Motor neuron (in vitro differentiated cells): ENCODE results near the gene OR9Q1. TPM values are rescaled to one million over a fixed set of nuclear protein-coding genes. Genes with fewer than 3 reads are reported as not detected.
A peak's percentile ranks its signal among the peaks of the same experiment; 100 is the strongest.

Experiments used
- ATAC-seq, 8 experiments: fragments of 200-7000 bp; cut with Tn5 transposase; replicated peaks in 6 of 8; 2 replicates each; pipeline ENCODE4 v1.8.0; 2021; ENCODE audit warnings: mild to moderate bottlenecking in 8 of 8, moderate library complexity in 8 of 8
- H3K27ac ChIP-seq, 2 donors: fragments of 250-450 bp; sonication (Bioruptor Pico); 2 replicates each; pipeline ENCODE4 v1.9.0; 2021; ENCODE audit warnings: antibody characterized with exemption in 2 of 2, mild to moderate bottlenecking in 2 of 2, moderate library complexity in 1 of 2
- H3K4me1 ChIP-seq, 2 donors: fragments of 250-450 bp; sonication (Bioruptor Pico); replicated peaks in 1 of 2; 2 replicates each; pipeline ENCODE4 v1.6.1; 2021; ENCODE audit warnings: antibody characterized with exemption in 2 of 2, mild to moderate bottlenecking in 2 of 2, moderate library complexity in 1 of 2
- H3K4me3 ChIP-seq, 5 donors: fragments of 250-450 bp; sonication (Bioruptor Pico); 2 replicates each; pipeline ENCODE4 v1.9.0; 2021; ENCODE audit warnings: antibody characterized with exemption in 5 of 5, mild to moderate bottlenecking in 5 of 5, moderate library complexity in 4 of 5
- WGBS, 10 experiments: fragments of 450-650 bp; shearing (Covaris generic); methylation state at CpG; one replicate each; pipeline ENCODE4 v1.0.0; 2022; 5-methylcytosine and 5-hydroxymethylcytosine counted together
- in situ Hi-C, 9 experiments: fragments of 400-800 bp; cut with MboI; loops; one replicate each; pipeline ENCODE4 v1.15.0; 2021; ENCODE audit warnings: low sequenced_read_pairs in 9 of 9, low pct_unique_long_range_greater_than_20kb in 2 of 9; ENCODE audit not compliant: unreplicated experiment in 9 of 9
- total RNA-seq, 8 experiments: library from RNA; unstranded; fragments of 300-600 nt; gene quantifications; 2 replicates each; pipeline versions ENCODE4 v1.2.3 to v1.2.4, GENCODE V29; 2022

Gene OR9Q1
- total RNA-seq, 8 experiments from 2014 or later: 0.09 to 0.33 TPM; not detected in 6

GRCh38 chr11:58000699-58001098 is 23.0 kb upstream of the OR9Q1 start:
- Histone ChIP-seq H3K4me1 (no peaks in the 10 kb centered on the region), H3K4me3 (no peak overlapping the region), H3K27ac (no peak overlapping the region)
- no peak for ATAC-seq
- in situ Hi-C loops: no loop called here
- WGBS, 10 experiments: 47 to 100% (median 72%) methylated on average over 1 to 5 of the region's 5 CpGs; no CpG with 5 or more reads in 1 of the 10 experiments

- H3K4me1 ChIP-seq: no peaks in the 10 kb centered on the region
- ATAC-seq: no peak
- 0 to 85% (median 35%) methylated on average over 1 to 2 of the region's 2 CpGs; no CpG with 5 or more reads in 4 of the 10 experiments for WGBS, 10 experiments
- H3K27ac ChIP-seq: no peak overlapping the region
- H3K4me3 ChIP-seq: no peak overlapping the region
- in situ Hi-C loops: no loop called here
These were observed 20.6 kb upstream of the OR9Q1 start for GRCh38 chr11:58003036-58003435.

GRCh38 chr11:58003591-58003990 is 20.1 kb upstream of the OR9Q1 start:
- no peaks in the 10 kb centered on the region for H3K4me1 ChIP-seq
- no peak overlapping the region for H3K4me3 ChIP-seq
- in situ Hi-C loops: no loop called here
- peak in 1 of 8 experiments; percentile 43 for ATAC-seq
- H3K27ac ChIP-seq: no peak overlapping the region

- H3K4me1 ChIP-seq: no peaks in the 10 kb centered on the region
- WGBS, 10 experiments: 26 to 85% (median 73%) methylated on average over 1 to 6 of the region's 6 CpGs; no CpG with 5 or more reads in 1 of the 10 experiments
- no peak overlapping the region for H3K27ac ChIP-seq
- in situ Hi-C loops: no loop called here
- no peak for ATAC-seq
- no peak overlapping the region for H3K4me3 ChIP-seq
These were observed 19.0 kb upstream of the OR9Q1 start for GRCh38 chr11:58004664-58005063.

GRCh38 chr11:58006940-58007339 is 16.7 kb upstream of the OR9Q1 start:
- Histone ChIP-seq H3K4me3 (no peak overlapping the region), H3K4me1 (no peaks in the 10 kb centered on the region), H3K27ac (no peak overlapping the region)
- in situ Hi-C loops: no loop called here
- peak in 2 of 8 experiments; percentile 52 to 75 for ATAC-seq
- WGBS, 10 experiments: 0 to 83% (median 33%) methylated on average over 1 to 2 of the region's 2 CpGs; no CpG with 5 or more reads in 1 of the 10 experiments

GRCh38 chr11:58011771-58012170 is 11.9 kb upstream of the OR9Q1 start:
- Histone ChIP-seq H3K27ac (no peak overlapping the region), H3K4me3 (no peak overlapping the region), H3K4me1 (no peaks in the 10 kb centered on the region)
- in situ Hi-C loops: no loop called here
- WGBS, 10 experiments: 30 to 95% (median 63%) methylated on average over 1 to 5 of the region's 6 CpGs; no CpG with 5 or more reads in 1 of the 10 experiments
- no peak for ATAC-seq

- H3K4me3 ChIP-seq: no peak overlapping the region
- ATAC-seq: peak in 1 of 8 experiments; percentile 53
- no peak overlapping the region for H3K27ac ChIP-seq
- 0 to 90% (median 55%) methylated on average over 1 to 6 of the region's 8 CpGs; no CpG with 5 or more reads in 2 of the 10 experiments for WGBS, 10 experiments
- no peaks in the 10 kb centered on the region for H3K4me1 ChIP-seq
- in situ Hi-C loops: no loop called here
These were observed 965 bp downstream of the OR9Q1 start for GRCh38 chr11:58024601-58025091.

GRCh38 chr11:58027341-58027740 is 3.7 kb downstream of the OR9Q1 start:
- no peak overlapping the region for H3K4me3 ChIP-seq
- WGBS, 10 experiments: 7 to 83% (median 60%) methylated on average over 1 to 4 of the region's 4 CpGs; no CpG with 5 or more reads in 2 of the 10 experiments
- no peaks in the 10 kb centered on the region for H3K4me1 ChIP-seq
- H3K27ac ChIP-seq: no peak overlapping the region
- ATAC-seq: no peak
- in situ Hi-C loops: no loop called here

- in situ Hi-C loops: no loop called here
- ATAC-seq: no peak
- Histone ChIP-seq H3K27ac (no peak overlapping the region), H3K4me1 (no peaks in the 10 kb centered on the region), H3K4me3 (no peak overlapping the region)
- 66 to 100% (median 84%) methylated on average over 1 to 6 of the region's 6 CpGs; no CpG with 5 or more reads in 2 of the 10 experiments for WGBS, 10 experiments
These were observed 5.2 kb downstream of the OR9Q1 start for GRCh38 chr11:58028687-58029411.

GRCh38 chr11:58030653-58031052 is 7.0 kb downstream of the OR9Q1 start, which contains the start of gene OR6Q1:
TSS of gene OR6Q1 (plus strand) at chr11:58030953. CDS start at chr11:58030953, 0 bp downstream.
- H3K4me1 ChIP-seq: no peaks in the 10 kb centered on the region

GRCh38 chr11:58034471-58034870 is 10.8 kb downstream of the OR9Q1 start:
- 8 to 100% (median 82%) methylated on average over 1 to 2 of the region's 2 CpGs; no CpG with 5 or more reads in 4 of the 10 experiments for WGBS, 10 experiments
- H3K4me3 ChIP-seq: no peak overlapping the region
- no peak overlapping the region for H3K27ac ChIP-seq
- H3K4me1 ChIP-seq: no peaks in the 10 kb centered on the region
- in situ Hi-C loops: no loop called here
- no peak for ATAC-seq

More at GRCh38 chr11:58030653-58031052, 7.0 kb downstream of the OR9Q1 start, which contains the start of gene OR6Q1:
- in situ Hi-C loops: no loop called here
- H3K27ac ChIP-seq: no peak within 1 kb of the TSS
- ATAC-seq: no peak
- no peak within 1 kb of the TSS for H3K4me3 ChIP-seq

GRCh38 chr11:58039589-58039988 is 15.9 kb downstream of the OR9Q1 start:
- Histone ChIP-seq H3K27ac (no peak overlapping the region), H3K4me1 (no peaks in the 10 kb centered on the region), H3K4me3 (no peak overlapping the region)
- ATAC-seq: no peak
- in situ Hi-C loops: no loop called here

- in situ Hi-C loops: no loop called here
- no peak for ATAC-seq
- no peaks in the 10 kb centered on the region for H3K4me1 ChIP-seq
- WGBS, 10 experiments: 0 to 100% (median 76%) methylated on average over 2 of the region's 2 CpGs; no CpG with 5 or more reads in 2 of the 10 experiments
- no peak overlapping the region for H3K4me3 ChIP-seq
- no peak overlapping the region for H3K27ac ChIP-seq
These were observed 19.7 kb downstream of the OR9Q1 start for GRCh38 chr11:58043379-58043778.

GRCh38 chr11:58046231-58046630 is 22.6 kb downstream of the OR9Q1 start:
- H3K4me3 ChIP-seq: no peak overlapping the region
- H3K27ac ChIP-seq: no peak overlapping the region
- in situ Hi-C loops: no loop called here
- no peaks in the 10 kb centered on the region for H3K4me1 ChIP-seq
- no peak for ATAC-seq
- 0 to 81% (median 50%) methylated on average over 2 to 3 of the region's 3 CpGs; no CpG with 5 or more reads in 3 of the 10 experiments for WGBS, 10 experiments
